HepG2 (cell line): ENCODE measurements around the gene CRYAB. TPM values are rescaled to one million over a fixed set of nuclear protein-coding genes. Genes with fewer than 3 reads are reported as not detected.

Source experiments
- ATAC-seq: fragments of 200-7000 bp; cut with Tn5 transposase; 3 replicates; pipeline ENCODE4 v1.9.1; 2020; ENCODE audit warnings: mild to moderate bottlenecking, moderate library complexity
- BruUV-seq: library from RNA; stranded (reverse); fragments of 400-500 nt; replicated peaks from 2 replicates; lab custom pipeline; 2021; lab: Mats Ljungman, UMichigan
- CTCF ChIA-PET: fragments of 300-600 bp; formaldehyde crosslinking; extraction: SDS; loops from one replicate; lab custom pipeline; 2021; ENCODE audit warnings: low total read pairs, inconsistent platforms, low intra/inter-chr PET ratio; lab: Yijun Ruan, JAX
- POLR2A ChIA-PET: fragments of 350-600 bp; sonication (Branson Sonifier 250); formaldehyde crosslinking; loops from one replicate; lab custom pipeline; 2020; ENCODE audit warnings: antibody characterized with exemption, inconsistent platforms; lab: Yijun Ruan, JAX
- DNase-seq: peaks from one replicate; pipeline ENCODE4 v3.0.0-alpha.2; 2015; ENCODE audit warnings: low spot score
- FAIRE-seq: peaks from 3 replicates; lab custom pipeline; 2011; peaks lifted over from hg19 to GRCh38; lab: Jason Lieb, UNC
- H2AFZ ChIP-seq: one replicate; pipeline ENCODE4 v1.6.1; 2011; ENCODE audit warnings: low read length, inconsistent platforms
- H3K27ac ChIP-seq: fragments of 300-600 bp; 3 replicates; pipeline ENCODE4 v1.8.0; 2011; ENCODE audit warnings: mixed run types, mild to moderate bottlenecking, mixed read lengths, low read length, inconsistent platforms; ENCODE audit not compliant: insufficient read depth; ENCODE audit errors: extremely low read length
- H3K27me3 ChIP-seq, 2 experiments: fragments of 200-600 bp in 1 of 2; 2 replicates in 1 of 2; 3 replicates in 1 of 2; pipeline versions ENCODE4 v1.6.0 to v1.8.0; 2011; ENCODE audit warnings: low read length in 2 of 2, mild to moderate bottlenecking in 2 of 2, moderate library complexity in 2 of 2, inconsistent platforms in 1 of 2; ENCODE audit not compliant: insufficient read depth in 2 of 2, control insufficient read depth in 1 of 2
- H3K36me3 ChIP-seq, 2 experiments: fragments of 200-600 bp in 1 of 2; replicated peaks in 1 of 2; 2 replicates in 1 of 2; 3 replicates in 1 of 2; pipeline versions ENCODE4 v1.5.1 to v1.8.0; 2011; ENCODE audit warnings: low read length in 2 of 2, inconsistent platforms in 1 of 2; ENCODE audit not compliant: insufficient read depth in 2 of 2, control insufficient read depth in 1 of 2
- H3K4me1 ChIP-seq: 2 replicates; pipeline ENCODE4 v1.5.1; 2012; ENCODE audit warnings: low read length, inconsistent platforms; ENCODE audit not compliant: insufficient read depth
- H3K4me2 ChIP-seq: 2 replicates; pipeline ENCODE4 v1.6.0; 2011; ENCODE audit warnings: low read depth, low read length, inconsistent platforms
- H3K4me3 ChIP-seq, 3 experiments: fragments of 200-600 bp in 1 of 3; sonication (generic), shearing (Covaris generic) in 1 of 3; replicated peaks in 1 of 3; 2 replicates each; pipeline ENCODE4 v1.5.1; 2011 to 2016; ENCODE audit warnings: low read length in 3 of 3, inconsistent platforms in 2 of 3, low read depth in 2 of 3, mild to moderate bottlenecking in 2 of 3, control low read depth in 1 of 3, mixed read lengths in 1 of 3; ENCODE audit not compliant: insufficient read depth in 1 of 3
- H3K79me2 ChIP-seq: one replicate; pipeline ENCODE4 v1.6.1; 2011; ENCODE audit warnings: low read length, inconsistent platforms; ENCODE audit not compliant: insufficient read depth
- H3K9ac ChIP-seq: 2 replicates; pipeline ENCODE4 v1.6.0; 2011; ENCODE audit warnings: mild to moderate bottlenecking, low read depth, low read length, inconsistent platforms; ENCODE audit not compliant: insufficient read depth
- H3K9me3 ChIP-seq: 2 replicates; pipeline ENCODE4 v1.5.1; 2012; ENCODE audit warnings: mild to moderate bottlenecking, low read length
- H4K20me1 ChIP-seq: 2 replicates; pipeline ENCODE4 v1.6.0; 2011; ENCODE audit warnings: inconsistent platforms, mild to moderate bottlenecking, low read length, moderate library complexity; ENCODE audit not compliant: insufficient read depth
- CEBPG ChIP-seq: IDR thresholded peaks from 2 replicates; pipeline ENCODE4 v1.6.1; 2016
- ERF ChIP-seq: IDR thresholded peaks from 2 replicates; pipeline ENCODE4 v1.6.1; 2018; ENCODE audit warnings: missing biosample characterization, missing genetic modification reagents
- KLF6 ChIP-seq: IDR thresholded peaks from 2 replicates; pipeline ENCODE4 v1.8.0; 2016; ENCODE audit warnings: missing biosample characterization, missing genetic modification reagents
- KLF9 ChIP-seq: IDR thresholded peaks from 2 replicates; pipeline ENCODE4 v1.6.1; 2016; ENCODE audit warnings: low read depth
- KMT2B ChIP-seq: IDR thresholded peaks from 2 replicates; pipeline ENCODE4 v1.6.1; 2016; ENCODE audit warnings: missing genetic modification reagents, missing compliant biosample characterization
- NFE2 ChIP-seq: sonication (generic); formaldehyde crosslinking; IDR thresholded peaks from 2 replicates; pipeline ENCODE4 v1.4.0; 2020; ENCODE audit warnings: missing genetic modification reagents
- NRL ChIP-seq: sonication (generic); formaldehyde crosslinking; IDR thresholded peaks from 2 replicates; pipeline ENCODE4 v1.5.0; 2020; ENCODE audit warnings: missing genetic modification reagents, mild to moderate bottlenecking, moderate library complexity, borderline replicate concordance
- PITX1 ChIP-seq: sonication (generic); formaldehyde crosslinking; IDR thresholded peaks from 2 replicates; pipeline ENCODE4 v1.5.1; 2020; ENCODE audit warnings: mild to moderate bottlenecking, missing genetic modification reagents
- POLR2A ChIP-seq, 2 experiments: IDR thresholded peaks; 2 replicates each; pipeline ENCODE4 v1.6.1; 2011; ENCODE audit warnings: low read depth in 2 of 2, low read length in 2 of 2, mild to moderate bottlenecking in 1 of 2, moderate library complexity in 1 of 2; ENCODE audit not compliant: insufficient read depth in 1 of 2
- SCMH1 ChIP-seq: sonication (generic); formaldehyde crosslinking; IDR thresholded peaks from 2 replicates; pipeline ENCODE4 v1.9.0; 2021; ENCODE audit warnings: missing genetic modification reagents, mild to moderate bottlenecking, borderline replicate concordance
- SOX13 ChIP-seq, 3 experiments: fragments of 450-650 bp in 1 of 3; sonication (generic) in 1 of 3; formaldehyde crosslinking in 1 of 3; IDR thresholded peaks in 2 of 3; conservative IDR thresholded peaks in 1 of 3; 2 replicates each; pipeline versions ENCODE4 v1.5.0 to v1.6.1; 2016 to 2020; ENCODE audit warnings: antibody characterized with exemption in 1 of 3, mild to moderate bottlenecking in 1 of 3, missing compliant biosample characterization in 1 of 3, missing genetic modification reagents in 1 of 3, moderate library complexity in 1 of 3
- SOX5 ChIP-seq: IDR thresholded peaks from 2 replicates; pipeline ENCODE4 v1.6.1; 2016; ENCODE audit warnings: borderline replicate concordance
- ZFP41 ChIP-seq: sonication (generic); formaldehyde crosslinking; IDR thresholded peaks from 2 replicates; pipeline ENCODE4 v1.4.0; 2020; ENCODE audit warnings: mild to moderate bottlenecking, missing genetic modification reagents, borderline replicate concordance
- ZNF30 ChIP-seq: sonication (generic); formaldehyde crosslinking; IDR thresholded peaks from 2 replicates; pipeline ENCODE4 v1.5.0; 2020; ENCODE audit warnings: mild to moderate bottlenecking, missing genetic modification reagents
- ZNF619 ChIP-seq: sonication (generic); formaldehyde crosslinking; IDR thresholded peaks from 2 replicates; pipeline ENCODE4 v1.4.0; 2020; ENCODE audit warnings: mild to moderate bottlenecking, missing genetic modification reagents
- WGBS: methylation state at CpG from one replicate; pipeline ENCODE4 v1.1.6; 2017; ENCODE audit warnings: low lambda C conversion rate; 5-methylcytosine and 5-hydroxymethylcytosine counted together
- in situ Hi-C: cut with HindIII; loops from 2 replicates; pipeline ENCODE4 v1.10.0; 2017; ENCODE audit warnings: low pct_unique_long_range_greater_than_20kb; ENCODE audit not compliant: extremely low pct_ligation_motif_present
- intact Hi-C: fragments of 100-400 bp; cut with micrococcal nuclease; formaldehyde crosslinking; loops from one replicate; pipeline ENCODE4 v1.10.0; 2022; ENCODE audit not compliant: unreplicated experiment
- polyA plus RNA-seq, 8 experiments: library from polyadenylated mRNA; depleted of rRNA in 3 of 8; stranded (reverse) in 7 of 8; unstranded in 1 of 8; fragments of >200 nt; fragmentation: Illumina TruSeq in 4 of 8; extraction: Trizol in 4 of 8; gene quantifications; 2 replicates each; pipeline versions ENCODE4 v1.2.1 to v1.2.3, GENCODE V29; 2011 to 2016; ENCODE audit warnings: low read depth in 4 of 8, missing spikeins in 1 of 8, mixed read lengths in 1 of 8; ENCODE audit not compliant: insufficient read depth in 1 of 8
- total RNA-seq, 5 experiments: library from RNA; depleted of rRNA; stranded (reverse); fragments of >200 nt; fragmentation: Illumina TruSeq; extraction: Trizol; gene quantifications; 2 replicates each; pipeline ENCODE4 v1.2.3, GENCODE V29; 2016; ENCODE audit warnings: low read depth in 1 of 5
- TF ChIP-seq, protein P1 (sequence below): sonication (generic); formaldehyde crosslinking; IDR thresholded peaks from 2 replicates; pipeline ENCODE4; 2020; ENCODE audit warnings: missing genetic modification reagents, mild to moderate bottlenecking, borderline replicate concordance
- TF ChIP-seq, protein P2 (sequence below): IDR thresholded peaks from 2 replicates; pipeline ENCODE4 v1.6.1; 2016
- TF ChIP-seq, protein P3 (sequence below): sonication (generic); formaldehyde crosslinking; IDR thresholded peaks from 2 replicates; pipeline ENCODE4 v1.4.0; 2020; ENCODE audit warnings: missing genetic modification reagents, borderline replicate concordance

CRYAB gene
- total and polyA plus RNA-seq, 2 of the 13 experiments (the other 11 are each of a cell fraction or from before 2014, with no cell fraction given) = 0.55 to 1.1 TPM

DNA sequence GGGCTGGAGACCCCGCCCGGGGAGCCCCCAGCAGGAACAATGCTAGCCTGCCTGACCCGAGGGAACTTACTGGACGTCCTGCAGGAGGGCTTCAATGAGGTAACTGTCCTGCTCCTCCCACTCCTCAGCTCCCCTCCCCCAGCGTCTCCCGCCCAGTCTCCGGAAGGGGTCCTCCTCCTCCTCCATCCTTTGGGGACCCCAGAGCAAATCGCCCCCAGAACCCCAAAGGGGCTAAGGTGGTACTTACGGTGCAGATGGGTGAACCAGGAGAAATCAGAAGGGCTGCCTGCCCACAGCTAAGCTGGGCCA lies 25.8 kb upstream of the CRYAB start:
- H3K9ac ChIP-seq = peak overlapping the region; percentile 68
- no CpG with 5 or more reads among the region's 9 CpGs for WGBS
- H3K9me3 ChIP-seq = no peaks in the 10 kb centered on the region
- H4K20me1 ChIP-seq = no peaks in the 10 kb centered on the region; the same call in 1 of the 2 replicates
- H3K4me2 ChIP-seq = peak overlapping the region; percentile 98
- intact Hi-C loops = loop anchor here (10.0 kb wide), 1 partner anchor 87 kb away; the partner anchor contains the start of gene DLAT
- H3K36me3 ChIP-seq = 0 out of 5 replicates have a peak, but pooled peaks cover 0 to 2% of the 10 kb centered on the region in 2 experiments
- in situ Hi-C loops = loop anchor here (5.0 kb wide), 1 partner anchor 50 kb away; no protein-coding TSS in a partner anchor
- H3K4me1 ChIP-seq = peaks cover 73% of the 10 kb centered on the region
- DNase-seq (no peak), ATAC-seq (peak; percentile 26), FAIRE-seq (no peak)
- H3K27me3 ChIP-seq = no peaks in the 10 kb centered on the region
- POLR2A ChIA-PET = interaction anchor here (0.8 to 3.3 kb wide), 10 partner anchors 9 to 149 kb away, joined by 3 to 66 read pairs (median 4); partner anchors contain the start of genes ALG9, C11orf52, DLAT and SDHD
- peak overlapping the region; percentile 18 for H2AFZ ChIP-seq
- peaks cover 16% of the 10 kb centered on the region for H3K79me2 ChIP-seq
- H3K4me3 ChIP-seq = peak overlapping the region; percentile 72 to 85 (median 84)
- CTCF ChIA-PET = no interaction called here
- BruUV-seq = no TSS peak
- peak overlapping the region; percentile 90 for H3K27ac ChIP-seq
- TF ChIP-seq SOX13 (IDR thresholded peaks at IDR 0.05) (no peak), SOX13 (CRISPR knock-in tag; conservative IDR thresholded peaks at IDR 0.05 in 1 of 2, IDR thresholded peaks at IDR 0.05 in 1 of 2) (peak in 1 of 2 experiments; percentile 42; a peak in 1 of 4 replicates), ZFP41 (CRISPR knock-in tag) (no peak), ERF (CRISPR knock-in tag) (0 out of 2 replicates have a peak, but pooled peaks have one; percentile 11), KLF6 (0 out of 2 replicates have a peak, but pooled peaks have one; percentile 2), ZNF30 (CRISPR knock-in tag) (no peak), ZNF619 (CRISPR knock-in tag) (0 out of 2 replicates have a peak, but pooled peaks have one; percentile 12), NRL (CRISPR knock-in tag) (no peak; the same call in 1 of the 2 replicates), SOX5 (CRISPR knock-in tag) (peak; percentile 34; the same call in 1 of the 2 replicates), KMT2B (peak; percentile 58; the same call in 1 of the 2 replicates), KLF9 (CRISPR knock-in tag) (no peak), CEBPG (CRISPR knock-in tag) (0 out of 2 replicates have a peak, but pooled peaks have one; percentile 26), PITX1 (0 out of 2 replicates have a peak, but pooled peaks have one; percentile 8), NFE2 (CRISPR knock-in tag) (no peak), SCMH1 (CRISPR knock-in tag) (no peak), POLR2A (IDR thresholded peaks at IDR 0.05; ENCODE audit: insufficient read depth in 1 of 2, low read depth in 2 of 2, low read length in 2 of 2) (0 out of 4 replicates have a peak, but pooled peaks of 1 of the 2 experiments have one; percentile 7)
- TF ChIP-seq, protein P1, sequence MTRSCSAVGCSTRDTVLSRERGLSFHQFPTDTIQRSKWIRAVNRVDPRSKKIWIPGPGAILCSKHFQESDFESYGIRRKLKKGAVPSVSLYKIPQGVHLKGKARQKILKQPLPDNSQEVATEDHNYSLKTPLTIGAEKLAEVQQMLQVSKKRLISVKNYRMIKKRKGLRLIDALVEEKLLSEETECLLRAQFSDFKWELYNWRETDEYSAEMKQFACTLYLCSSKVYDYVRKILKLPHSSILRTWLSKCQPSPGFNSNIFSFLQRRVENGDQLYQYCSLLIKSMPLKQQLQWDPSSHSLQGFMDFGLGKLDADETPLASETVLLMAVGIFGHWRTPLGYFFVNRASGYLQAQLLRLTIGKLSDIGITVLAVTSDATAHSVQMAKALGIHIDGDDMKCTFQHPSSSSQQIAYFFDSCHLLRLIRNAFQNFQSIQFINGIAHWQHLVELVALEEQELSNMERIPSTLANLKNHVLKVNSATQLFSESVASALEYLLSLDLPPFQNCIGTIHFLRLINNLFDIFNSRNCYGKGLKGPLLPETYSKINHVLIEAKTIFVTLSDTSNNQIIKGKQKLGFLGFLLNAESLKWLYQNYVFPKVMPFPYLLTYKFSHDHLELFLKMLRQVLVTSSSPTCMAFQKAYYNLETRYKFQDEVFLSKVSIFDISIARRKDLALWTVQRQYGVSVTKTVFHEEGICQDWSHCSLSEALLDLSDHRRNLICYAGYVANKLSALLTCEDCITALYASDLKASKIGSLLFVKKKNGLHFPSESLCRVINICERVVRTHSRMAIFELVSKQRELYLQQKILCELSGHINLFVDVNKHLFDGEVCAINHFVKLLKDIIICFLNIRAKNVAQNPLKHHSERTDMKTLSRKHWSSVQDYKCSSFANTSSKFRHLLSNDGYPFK (CRISPR knock-in tag) = peak; percentile 29; the same call in 1 of the 2 replicates
- TF ChIP-seq, protein P2, sequence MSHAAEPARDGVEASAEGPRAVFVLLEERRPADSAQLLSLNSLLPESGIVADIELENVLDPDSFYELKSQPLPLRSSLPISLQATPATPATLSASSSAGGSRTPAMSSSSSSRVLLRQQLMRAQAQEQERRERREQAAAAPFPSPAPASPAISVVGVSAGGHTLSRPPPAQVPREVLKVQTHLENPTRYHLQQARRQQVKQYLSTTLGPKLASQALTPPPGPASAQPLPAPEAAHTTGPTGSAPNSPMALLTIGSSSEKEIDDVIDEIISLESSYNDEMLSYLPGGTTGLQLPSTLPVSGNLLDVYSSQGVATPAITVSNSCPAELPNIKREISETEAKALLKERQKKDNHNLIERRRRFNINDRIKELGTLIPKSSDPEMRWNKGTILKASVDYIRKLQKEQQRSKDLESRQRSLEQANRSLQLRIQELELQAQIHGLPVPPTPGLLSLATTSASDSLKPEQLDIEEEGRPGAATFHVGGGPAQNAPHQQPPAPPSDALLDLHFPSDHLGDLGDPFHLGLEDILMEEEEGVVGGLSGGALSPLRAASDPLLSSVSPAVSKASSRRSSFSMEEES = 0 out of 2 replicates have a peak, but pooled peaks have one; percentile 15
- TF ChIP-seq, protein P3, sequence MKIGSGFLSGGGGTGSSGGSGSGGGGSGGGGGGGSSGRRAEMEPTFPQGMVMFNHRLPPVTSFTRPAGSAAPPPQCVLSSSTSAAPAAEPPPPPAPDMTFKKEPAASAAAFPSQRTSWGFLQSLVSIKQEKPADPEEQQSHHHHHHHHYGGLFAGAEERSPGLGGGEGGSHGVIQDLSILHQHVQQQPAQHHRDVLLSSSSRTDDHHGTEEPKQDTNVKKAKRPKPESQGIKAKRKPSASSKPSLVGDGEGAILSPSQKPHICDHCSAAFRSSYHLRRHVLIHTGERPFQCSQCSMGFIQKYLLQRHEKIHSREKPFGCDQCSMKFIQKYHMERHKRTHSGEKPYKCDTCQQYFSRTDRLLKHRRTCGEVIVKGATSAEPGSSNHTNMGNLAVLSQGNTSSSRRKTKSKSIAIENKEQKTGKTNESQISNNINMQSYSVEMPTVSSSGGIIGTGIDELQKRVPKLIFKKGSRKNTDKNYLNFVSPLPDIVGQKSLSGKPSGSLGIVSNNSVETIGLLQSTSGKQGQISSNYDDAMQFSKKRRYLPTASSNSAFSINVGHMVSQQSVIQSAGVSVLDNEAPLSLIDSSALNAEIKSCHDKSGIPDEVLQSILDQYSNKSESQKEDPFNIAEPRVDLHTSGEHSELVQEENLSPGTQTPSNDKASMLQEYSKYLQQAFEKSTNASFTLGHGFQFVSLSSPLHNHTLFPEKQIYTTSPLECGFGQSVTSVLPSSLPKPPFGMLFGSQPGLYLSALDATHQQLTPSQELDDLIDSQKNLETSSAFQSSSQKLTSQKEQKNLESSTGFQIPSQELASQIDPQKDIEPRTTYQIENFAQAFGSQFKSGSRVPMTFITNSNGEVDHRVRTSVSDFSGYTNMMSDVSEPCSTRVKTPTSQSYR (CRISPR knock-in tag) = peak; percentile 71
